Kidney epithelial cell (primary cell): ENCODE data around the gene FOXP1. TPM values are rescaled to one million over a fixed set of nuclear protein-coding genes. Genes with fewer than 3 reads are reported as not detected.

Experiments used
- DNase-seq: peaks from one replicate; pipeline ENCODE4 v3.0.0-alpha.2; 2010; ENCODE audit warnings: low read depth
- H3K27me3 ChIP-seq: 2 replicates; pipeline ENCODE4 v1.6.0; 2011; ENCODE audit warnings: low read length; ENCODE audit not compliant: control insufficient read depth, insufficient read depth
- H3K36me3 ChIP-seq: 2 replicates; pipeline ENCODE4 v1.5.1; 2011; ENCODE audit warnings: low read length; ENCODE audit not compliant: control insufficient read depth, insufficient read depth
- H3K4me3 ChIP-seq: 2 replicates; pipeline ENCODE4 v1.5.1; 2011; ENCODE audit warnings: low read depth, mild to moderate bottlenecking, control low read depth, low read length
- total RNA-seq: library from RNA; depleted of rRNA; stranded (reverse); fragments of >200 nt; gene quantifications from 2 replicates; pipeline ENCODE4 v1.2.3, GENCODE V29; 2015
- TF ChIP-seq, protein P1 (sequence below): IDR thresholded peaks from 2 replicates; pipeline ENCODE4 v1.5.1; 2011; ENCODE audit warnings: mild to moderate bottlenecking, moderate library complexity, low read length, control low read depth, inconsistent platforms; ENCODE audit not compliant: insufficient read depth, poor library complexity, severe bottlenecking

FOXP1 gene
- total RNA-seq, 1 donor from 2014 or later = 75.0 TPM

GRCh38 chr3:71461749-71462483 is 121.6 kb downstream of the FOXP1 start:
- TF ChIP-seq, protein P1, sequence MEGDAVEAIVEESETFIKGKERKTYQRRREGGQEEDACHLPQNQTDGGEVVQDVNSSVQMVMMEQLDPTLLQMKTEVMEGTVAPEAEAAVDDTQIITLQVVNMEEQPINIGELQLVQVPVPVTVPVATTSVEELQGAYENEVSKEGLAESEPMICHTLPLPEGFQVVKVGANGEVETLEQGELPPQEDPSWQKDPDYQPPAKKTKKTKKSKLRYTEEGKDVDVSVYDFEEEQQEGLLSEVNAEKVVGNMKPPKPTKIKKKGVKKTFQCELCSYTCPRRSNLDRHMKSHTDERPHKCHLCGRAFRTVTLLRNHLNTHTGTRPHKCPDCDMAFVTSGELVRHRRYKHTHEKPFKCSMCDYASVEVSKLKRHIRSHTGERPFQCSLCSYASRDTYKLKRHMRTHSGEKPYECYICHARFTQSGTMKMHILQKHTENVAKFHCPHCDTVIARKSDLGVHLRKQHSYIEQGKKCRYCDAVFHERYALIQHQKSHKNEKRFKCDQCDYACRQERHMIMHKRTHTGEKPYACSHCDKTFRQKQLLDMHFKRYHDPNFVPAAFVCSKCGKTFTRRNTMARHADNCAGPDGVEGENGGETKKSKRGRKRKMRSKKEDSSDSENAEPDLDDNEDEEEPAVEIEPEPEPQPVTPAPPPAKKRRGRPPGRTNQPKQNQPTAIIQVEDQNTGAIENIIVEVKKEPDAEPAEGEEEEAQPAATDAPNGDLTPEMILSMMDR = no peak
- no peak overlapping the region for H3K4me3 ChIP-seq
- DNase-seq = no peak
- H3K36me3 ChIP-seq = no peaks in the 10 kb centered on the region
- no peaks in the 10 kb centered on the region for H3K27me3 ChIP-seq

GRCh38 chr3:71461114-71461513 is 122.4 kb downstream of the FOXP1 start:
- DNase-seq = no peak
- Histone ChIP-seq H3K4me3 (no peak overlapping the region), H3K27me3 (no peaks in the 10 kb centered on the region), H3K36me3 (no peaks in the 10 kb centered on the region)
- TF ChIP-seq, protein P1 = no peak

DNA sequence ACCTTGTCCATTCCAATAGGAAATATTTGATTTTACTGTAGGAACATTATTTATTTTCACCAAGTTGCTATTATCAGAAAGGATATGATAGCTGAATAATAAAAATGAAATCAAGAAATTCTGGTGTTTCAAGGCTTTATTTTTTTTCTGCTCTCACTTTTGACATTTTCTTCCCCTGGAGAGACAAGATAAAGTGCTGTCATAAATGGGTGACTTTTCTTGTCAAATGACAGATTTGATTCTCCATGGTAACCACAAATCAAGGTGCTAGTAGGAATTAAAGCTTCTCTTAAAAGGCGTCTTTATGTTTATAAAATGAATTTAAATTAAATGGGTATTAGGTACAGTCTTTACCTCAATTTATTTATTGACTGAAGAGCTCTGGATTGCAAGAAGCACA is 124.6 kb downstream of the FOXP1 start:
- no peak for DNase-seq
- Histone ChIP-seq H3K4me3 (no peak overlapping the region), H3K36me3 (no peaks in the 10 kb centered on the region), H3K27me3 (no peaks in the 10 kb centered on the region)
- TF ChIP-seq, protein P1 = no peak

- DNase-seq = no peak
- no peak overlapping the region for H3K4me3 ChIP-seq
- TF ChIP-seq, protein P1 = no peak
- H3K27me3 ChIP-seq = no peaks in the 10 kb centered on the region
- no peaks in the 10 kb centered on the region for H3K36me3 ChIP-seq
Observed at GRCh38 chr3:71456826-71457225, 126.7 kb downstream of the FOXP1 start.

DNA sequence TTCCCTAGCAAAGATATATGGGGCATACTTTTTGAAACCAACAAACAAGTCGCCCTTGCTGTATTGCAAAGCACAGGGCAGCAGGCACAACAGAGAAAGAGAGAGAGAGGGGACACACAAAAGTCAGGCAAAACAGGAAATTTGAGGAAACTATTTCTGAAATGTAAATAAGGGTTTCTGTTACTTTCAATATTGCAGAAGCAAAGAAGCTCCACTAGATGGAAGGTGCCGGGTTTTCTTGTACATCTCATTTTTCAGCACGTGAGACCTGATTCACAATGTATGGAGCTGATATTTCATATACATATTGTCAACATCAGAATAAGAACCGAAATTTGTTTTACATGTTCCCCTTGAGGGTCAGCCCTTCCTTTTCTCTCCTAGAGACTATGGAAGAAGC is 127.4 kb downstream of the FOXP1 start:
- TF ChIP-seq, protein P1 = no peak
- no peaks in the 10 kb centered on the region for H3K36me3 ChIP-seq
- no peaks in the 10 kb centered on the region for H3K27me3 ChIP-seq
- DNase-seq = no peak
- no peak overlapping the region for H3K4me3 ChIP-seq
